H1 (cell line): Measurements from ENCODE around the gene ADSS1. TPM values are rescaled to one million over a fixed set of nuclear protein-coding genes. Genes with fewer than 3 reads are reported as not detected.

Experiments
- ASH2L ChIP-seq: fragments of 200-600, 300-600 bp; sonication (generic); IDR thresholded peaks from one replicate; pipeline ENCODE4 v1.7.1; 2017; ENCODE audit warnings: low read length
- POU5F1 ChIP-seq: IDR thresholded peaks from 2 replicates; pipeline ENCODE4 v1.6.1; 2011; ENCODE audit warnings: low read depth, mild to moderate bottlenecking, low read length, moderate library complexity
- polyA plus RNA-seq, 7 experiments: library from polyadenylated mRNA; depleted of rRNA in 3 of 7; stranded (reverse) in 5 of 7; unstranded in 2 of 7; fragments of >200 nt in 5 of 7; fragments of 200-250 nt in 2 of 7; gene quantifications; 1 replicate in 5 of 7; 2 replicates in 1 of 7; 4 replicates in 1 of 7; pipeline versions ENCODE4 v1.2.1 to v1.2.3, GENCODE V29; 2011 to 2013; ENCODE audit warnings: missing spikeins in 2 of 7, mixed read lengths in 2 of 7
- total RNA-seq: library from RNA; stranded (reverse); fragmentation: NEBNext Ultra II Directional; extraction: Animal tissue kit (Norgen Biotek cat#: 25700); gene quantifications from 2 replicates; pipeline ENCODE4 v1.2.1, GENCODE V29; 2021

Gene ADSS1
- total and polyA plus RNA-seq, 2 of the 8 experiments (the other 6 are each of a cell fraction or from before 2014, with no cell fraction given): 7.1 to 7.9 TPM

DNA sequence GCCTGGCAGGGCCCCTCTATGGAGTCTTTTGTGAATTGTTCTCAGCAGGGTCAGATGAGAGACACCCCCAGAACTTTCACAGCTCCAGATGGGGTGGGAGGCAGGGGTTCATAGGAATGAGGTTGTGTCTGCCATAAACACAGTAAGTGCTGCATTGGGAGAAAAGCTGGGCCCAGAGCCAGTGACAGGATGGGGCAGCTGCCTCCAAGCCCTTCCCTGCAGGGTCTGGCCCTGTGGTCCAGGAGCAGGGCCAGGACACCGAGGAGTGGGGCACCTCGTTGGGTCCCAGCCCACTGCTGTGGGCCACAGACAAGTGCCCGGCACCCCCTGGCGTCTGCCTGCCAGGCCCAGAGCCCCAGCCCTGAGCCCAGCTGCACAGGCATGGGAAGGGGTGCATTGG lies 21.4 kb upstream of the ADSS1 start (continued):
- TF ChIP-seq ASH2L (no peak), POU5F1 (no peak)
